Measurements from ENCODE around the gene AGBL1. TPM values are rescaled to one million over a fixed set of nuclear protein-coding genes. Genes with fewer than 3 reads are reported as not detected.

AGBL1 gene
- total RNA-seq, 1 donor from 2014 or later, result 0.76 TPM

DNA sequence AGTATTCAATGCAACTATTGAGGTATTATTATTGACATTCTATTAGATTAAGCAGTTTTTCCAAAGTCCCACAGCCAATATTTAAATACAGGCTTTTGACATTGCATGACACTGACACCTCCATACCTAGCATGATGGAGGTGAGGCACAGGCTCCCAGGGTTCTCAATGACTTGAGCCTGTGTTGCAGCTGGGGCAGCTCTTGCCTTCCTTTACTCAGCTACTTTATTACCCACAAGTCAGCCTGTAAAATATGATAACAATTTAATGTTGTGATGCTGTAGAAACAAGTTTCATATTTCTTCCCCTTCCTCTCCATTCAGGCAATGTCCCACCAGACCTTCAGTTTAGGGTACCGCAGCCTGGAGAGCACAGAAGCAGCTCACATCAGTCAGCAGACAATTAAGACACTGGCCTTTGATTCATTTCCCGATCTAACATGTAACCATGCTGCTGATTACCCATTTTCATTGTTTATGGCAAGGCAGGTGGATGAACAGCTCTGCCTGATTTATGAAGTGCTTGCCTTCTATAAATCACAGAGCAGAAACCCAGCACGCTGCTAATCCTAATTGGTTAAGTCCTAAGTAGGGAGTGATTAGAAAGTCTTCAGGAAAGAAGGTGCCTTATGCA, 826.1 kb downstream of the AGBL1 start:
- DNase-seq, result no peak
- TF ChIP-seq, protein P1, sequence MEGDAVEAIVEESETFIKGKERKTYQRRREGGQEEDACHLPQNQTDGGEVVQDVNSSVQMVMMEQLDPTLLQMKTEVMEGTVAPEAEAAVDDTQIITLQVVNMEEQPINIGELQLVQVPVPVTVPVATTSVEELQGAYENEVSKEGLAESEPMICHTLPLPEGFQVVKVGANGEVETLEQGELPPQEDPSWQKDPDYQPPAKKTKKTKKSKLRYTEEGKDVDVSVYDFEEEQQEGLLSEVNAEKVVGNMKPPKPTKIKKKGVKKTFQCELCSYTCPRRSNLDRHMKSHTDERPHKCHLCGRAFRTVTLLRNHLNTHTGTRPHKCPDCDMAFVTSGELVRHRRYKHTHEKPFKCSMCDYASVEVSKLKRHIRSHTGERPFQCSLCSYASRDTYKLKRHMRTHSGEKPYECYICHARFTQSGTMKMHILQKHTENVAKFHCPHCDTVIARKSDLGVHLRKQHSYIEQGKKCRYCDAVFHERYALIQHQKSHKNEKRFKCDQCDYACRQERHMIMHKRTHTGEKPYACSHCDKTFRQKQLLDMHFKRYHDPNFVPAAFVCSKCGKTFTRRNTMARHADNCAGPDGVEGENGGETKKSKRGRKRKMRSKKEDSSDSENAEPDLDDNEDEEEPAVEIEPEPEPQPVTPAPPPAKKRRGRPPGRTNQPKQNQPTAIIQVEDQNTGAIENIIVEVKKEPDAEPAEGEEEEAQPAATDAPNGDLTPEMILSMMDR (IDR thresholded peaks at IDR 0.05; ENCODE audit: partially characterized antibody, unreplicated experiment), result no peak
- Mint-ChIP-seq H3K4me3 (ENCODE audit: unreplicated experiment) (no peak overlapping the region), H3K27ac (ENCODE audit: unreplicated experiment) (no peak overlapping the region), H3K27me3 (ENCODE audit: unreplicated experiment) (no peaks in the 10 kb centered on the region), H3K9me3 (ENCODE audit: unreplicated experiment) (no peaks in the 10 kb centered on the region), H3K36me3 (ENCODE audit: unreplicated experiment) (peaks cover 7% of the 10 kb centered on the region), H3K4me1 (ENCODE audit: low read depth, unreplicated experiment) (no peaks in the 10 kb centered on the region)

DNA sequence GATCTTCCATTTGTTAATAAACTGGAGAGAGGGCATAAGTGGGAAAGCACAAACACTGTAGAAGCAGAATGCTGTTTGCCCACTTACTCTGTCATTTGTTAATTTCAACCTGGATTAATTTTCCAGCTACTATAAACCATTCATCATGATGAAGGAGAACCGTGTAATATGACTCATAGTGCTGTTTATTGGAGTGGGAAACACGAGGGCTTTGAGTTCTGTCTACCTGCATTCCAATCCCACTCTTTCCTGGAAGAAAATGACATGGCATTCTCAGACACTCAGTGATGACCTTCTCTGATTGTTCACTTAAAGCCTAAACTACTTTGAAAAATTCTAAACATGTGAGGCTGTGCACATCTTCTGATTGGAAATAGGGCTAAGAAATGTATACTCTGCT, 826.7 kb downstream of the AGBL1 start:
- no peak overlapping the region for H3K4me3 Mint-ChIP-seq (ENCODE audit: unreplicated experiment)
- no peaks in the 10 kb centered on the region for H3K4me1 Mint-ChIP-seq (ENCODE audit: low read depth, unreplicated experiment)
- no peak for DNase-seq
- no peaks in the 10 kb centered on the region for H3K9me3 Mint-ChIP-seq (ENCODE audit: unreplicated experiment)
- TF ChIP-seq, protein P1 (IDR thresholded peaks at IDR 0.05; ENCODE audit: partially characterized antibody, unreplicated experiment), result no peak
- no peaks in the 10 kb centered on the region for H3K27me3 Mint-ChIP-seq (ENCODE audit: unreplicated experiment)
- no peak overlapping the region for H3K27ac Mint-ChIP-seq (ENCODE audit: unreplicated experiment)
- H3K36me3 Mint-ChIP-seq (ENCODE audit: unreplicated experiment), result peaks cover 7% of the 10 kb centered on the region

DNA sequence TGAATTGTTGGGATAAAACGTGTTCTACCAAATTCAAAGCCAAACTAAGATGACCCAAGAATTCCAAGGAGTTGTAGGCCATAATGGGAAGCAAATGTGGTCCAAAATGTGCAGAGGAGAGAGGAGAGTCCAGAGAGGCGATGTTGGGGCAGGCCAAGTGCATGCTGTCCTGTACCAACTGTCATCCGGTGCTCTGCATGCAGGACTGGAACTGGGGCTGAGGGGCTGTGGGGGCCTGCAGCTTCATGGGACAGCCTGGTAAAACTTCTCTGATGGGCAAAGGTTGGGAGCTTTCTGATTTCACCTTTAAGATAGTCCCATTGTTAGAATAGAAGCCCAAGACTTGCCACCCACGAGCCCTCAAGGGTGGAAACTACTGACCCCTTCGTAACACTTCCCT, 831.4 kb downstream of the AGBL1 start:
- TF ChIP-seq, protein P1 (IDR thresholded peaks at IDR 0.05; ENCODE audit: partially characterized antibody, unreplicated experiment), result no peak
- Mint-ChIP-seq H3K4me3 (ENCODE audit: unreplicated experiment) (no peak overlapping the region), H3K27ac (ENCODE audit: unreplicated experiment) (no peak overlapping the region), H3K27me3 (ENCODE audit: unreplicated experiment) (no peaks in the 10 kb centered on the region), H3K9me3 (ENCODE audit: unreplicated experiment) (no peaks in the 10 kb centered on the region), H3K36me3 (ENCODE audit: unreplicated experiment) (peaks cover 11% of the 10 kb centered on the region), H3K4me1 (ENCODE audit: low read depth, unreplicated experiment) (no peaks in the 10 kb centered on the region)
- no peak for DNase-seq

DNA sequence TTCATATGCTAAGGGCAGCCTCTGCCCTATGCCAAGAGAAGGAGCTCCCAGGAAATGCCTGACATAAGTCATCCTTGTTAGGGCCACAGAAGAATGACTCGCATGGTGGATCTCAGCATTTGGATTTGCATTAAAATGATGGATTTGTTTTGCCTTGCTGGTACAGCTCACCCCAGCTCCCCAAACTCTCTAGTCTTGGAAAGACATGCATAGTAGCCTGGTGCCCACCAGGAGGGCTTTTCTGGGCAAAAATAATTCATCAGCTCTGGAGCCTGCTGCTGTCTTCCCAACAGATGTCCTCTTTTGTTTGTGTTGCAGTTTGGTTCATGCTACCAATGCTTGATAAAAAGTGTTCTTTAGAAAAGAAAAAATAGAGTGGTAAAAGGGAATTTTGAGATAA, 833.0 kb downstream of the AGBL1 start:
- Mint-ChIP-seq H3K27ac (ENCODE audit: unreplicated experiment) (no peak overlapping the region), H3K36me3 (ENCODE audit: unreplicated experiment) (peaks cover 11% of the 10 kb centered on the region)

DNA sequence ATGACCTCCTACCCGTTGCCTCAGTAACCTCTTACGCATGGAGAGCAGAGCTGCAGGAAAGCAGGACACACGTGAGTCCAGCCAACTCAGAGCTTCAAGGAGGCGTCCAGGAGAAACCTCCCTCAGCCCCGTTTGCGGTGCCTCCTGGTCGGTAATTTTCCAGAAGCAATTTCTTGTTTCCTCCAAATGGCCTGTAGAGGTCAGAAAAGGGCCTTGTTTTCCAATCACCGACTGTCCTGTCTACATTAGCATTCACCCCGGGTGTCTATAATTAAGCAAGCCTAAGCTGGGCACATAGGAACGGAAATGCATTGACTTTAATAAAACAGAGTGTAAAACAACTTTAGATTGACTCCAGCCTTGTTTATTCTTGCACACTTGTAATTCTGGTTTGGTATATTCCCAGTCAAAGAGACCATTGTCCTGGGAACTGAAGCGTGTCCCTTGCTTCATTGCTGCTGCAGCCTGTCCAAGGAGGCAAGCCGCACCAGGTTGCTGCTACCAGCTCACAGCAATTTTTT, 836.2 kb downstream of the AGBL1 start:
- H3K4me1 Mint-ChIP-seq (ENCODE audit: low read depth, unreplicated experiment), result peaks cover 6% of the 10 kb centered on the region
- peaks cover 4% of the 10 kb centered on the region for H3K36me3 Mint-ChIP-seq (ENCODE audit: unreplicated experiment)
- no peak overlapping the region for H3K27ac Mint-ChIP-seq (ENCODE audit: unreplicated experiment)
- no peaks in the 10 kb centered on the region for H3K27me3 Mint-ChIP-seq (ENCODE audit: unreplicated experiment)
- H3K4me3 Mint-ChIP-seq (ENCODE audit: unreplicated experiment), result no peak overlapping the region
- TF ChIP-seq, protein P1 (IDR thresholded peaks at IDR 0.05; ENCODE audit: partially characterized antibody, unreplicated experiment), result peak; percentile 61
- peak; percentile 25 for DNase-seq
- no peaks in the 10 kb centered on the region for H3K9me3 Mint-ChIP-seq (ENCODE audit: unreplicated experiment)

More for the DNA sequence above, 833.0 kb downstream of the AGBL1 start:
- H3K27me3 Mint-ChIP-seq (ENCODE audit: unreplicated experiment), result no peaks in the 10 kb centered on the region
- no peak for DNase-seq
- H3K9me3 Mint-ChIP-seq (ENCODE audit: unreplicated experiment), result no peaks in the 10 kb centered on the region
- TF ChIP-seq, protein P1 (IDR thresholded peaks at IDR 0.05; ENCODE audit: partially characterized antibody, unreplicated experiment), result no peak
- H3K4me3 Mint-ChIP-seq (ENCODE audit: unreplicated experiment), result no peak overlapping the region
- H3K4me1 Mint-ChIP-seq (ENCODE audit: low read depth, unreplicated experiment), result no peaks in the 10 kb centered on the region
